B cell (primary cell): ENCODE data around the gene LRRC47. TPM values are rescaled to one million over a fixed set of nuclear protein-coding genes. Genes with fewer than 3 reads are reported as not detected.

Source experiments
- ATAC-seq: fragments of 200-7000 bp; cut with Tn5 transposase; one replicate; pipeline ENCODE4 v1.10.0; 2021; ENCODE audit warnings: low read depth, mild to moderate bottlenecking, moderate number of reproducible peaks, moderate library complexity
- CTCF ChIA-PET: fragments of 350-600 bp; sonication (Branson Sonifier 250); formaldehyde crosslinking; loops from one replicate; lab custom pipeline; 2021; ENCODE audit warnings: antibody characterized with exemption, inconsistent platforms; lab: Charles Lee
- POLR2A ChIA-PET: fragments of 350-600 bp; sonication (Branson Sonifier 250); formaldehyde crosslinking; loops from one replicate; lab custom pipeline; 2021; ENCODE audit warnings: antibody characterized with exemption; lab: Charles Lee
- DNase-seq: peaks from one replicate; pipeline ENCODE4 v3.0.0; 2013
- H2AFZ ChIP-seq: 2 replicates; pipeline ENCODE4 v1.6.1; 2012; ENCODE audit warnings: mild to moderate bottlenecking, low read depth, low read length; ENCODE audit not compliant: insufficient read depth, poor library complexity, severe bottlenecking
- H3K27ac ChIP-seq, 2 donors: 1 replicate in 1 of 2; 2 replicates in 1 of 2; pipeline ENCODE4 v1.5.1; 2012 to 2013; ENCODE audit warnings: low read length in 2 of 2, mild to moderate bottlenecking in 2 of 2, moderate library complexity in 1 of 2
- H3K27me3 ChIP-seq, 4 experiments: fragments of 200-600 bp in 1 of 4; sonication (generic) in 1 of 4; replicated peaks in 1 of 4; 1 replicate in 2 of 4; 2 replicates in 2 of 4; pipeline versions ENCODE4 v1.6.1 to v1.7.0; 2013 to 2016; ENCODE audit warnings: low read length in 3 of 4, mild to moderate bottlenecking in 2 of 4, mixed read lengths in 1 of 4, moderate library complexity in 1 of 4; ENCODE audit not compliant: insufficient read depth in 4 of 4, control insufficient read depth in 3 of 4; ENCODE audit errors: control extremely low read depth in 1 of 4
- H3K36me3 ChIP-seq, 2 experiments: replicated peaks in 1 of 2; 1 replicate in 1 of 2; 2 replicates in 1 of 2; pipeline versions ENCODE4 v1.6.1 to v1.7.1; 2013; ENCODE audit warnings: low read length in 1 of 2; ENCODE audit not compliant: insufficient read depth in 2 of 2, control insufficient read depth in 1 of 2; ENCODE audit errors: control extremely low read depth in 1 of 2, extremely low read depth in 1 of 2
- H3K4me1 ChIP-seq, 2 donors: fragments of 200-600 bp in 1 of 2; sonication (generic) in 1 of 2; 1 replicate in 1 of 2; 2 replicates in 1 of 2; pipeline versions ENCODE4 v1.5.1 to v1.6.1; 2013 to 2017; ENCODE audit warnings: low read length in 2 of 2; ENCODE audit not compliant: control insufficient read depth in 2 of 2, insufficient read depth in 2 of 2
- H3K4me2 ChIP-seq: replicated peaks from 2 replicates; pipeline ENCODE3; 2012; ENCODE audit warnings: mild to moderate bottlenecking, low read depth, low read length; ENCODE audit not compliant: poor library complexity, severe bottlenecking
- H3K4me3 ChIP-seq, 5 experiments: fragments of 200-600 bp in 1 of 5; sonication (generic) in 1 of 5; 1 replicate in 3 of 5; 2 replicates in 2 of 5; pipeline versions ENCODE4 v1.5.1 to v1.7.0; 2011 to 2016; ENCODE audit warnings: low read length in 4 of 5, mild to moderate bottlenecking in 4 of 5, low read depth in 2 of 5, control low read depth in 1 of 5, moderate library complexity in 1 of 5; ENCODE audit not compliant: insufficient read depth in 1 of 5; ENCODE audit errors: control extremely low read depth in 1 of 5, extremely low read depth in 1 of 5
- H3K79me2 ChIP-seq: fragments of 200-600 bp; sonication (generic); one replicate; pipeline ENCODE4 v1.6.0; 2016; ENCODE audit warnings: low read length; ENCODE audit not compliant: control insufficient read depth, insufficient read depth
- H3K9ac ChIP-seq: fragments of 200-600 bp; sonication (generic); 2 replicates; pipeline ENCODE4 v1.6.1; 2017; ENCODE audit warnings: mild to moderate bottlenecking, low read length, moderate library complexity
- H3K9me3 ChIP-seq, 3 donors: one replicate each; pipeline versions ENCODE4 v1.6.1 to v1.7.1; 2013; ENCODE audit warnings: low read length in 2 of 3; ENCODE audit not compliant: control insufficient read depth in 2 of 3, insufficient read depth in 1 of 3; ENCODE audit errors: control extremely low read depth in 1 of 3
- H4K20me1 ChIP-seq: 2 replicates; pipeline ENCODE4 v1.6.0; 2012; ENCODE audit warnings: mild to moderate bottlenecking, low read length; ENCODE audit not compliant: insufficient read depth, control insufficient read depth, poor library complexity, severe bottlenecking
- H3K27ac Mint-ChIP-seq: one replicate; pipeline ENCODE4 v1.8.0; 2021; ENCODE audit warnings: mixed read lengths
- H3K27me3 Mint-ChIP-seq: one replicate; pipeline ENCODE4 v1.8.0; 2021; ENCODE audit warnings: mixed read lengths
- H3K4me1 Mint-ChIP-seq: one replicate; pipeline ENCODE4 v1.8.0; 2021; ENCODE audit warnings: mixed read lengths
- H3K4me3 Mint-ChIP-seq: one replicate; pipeline ENCODE4 v1.8.0; 2021; ENCODE audit warnings: mixed read lengths
- H3K9me3 Mint-ChIP-seq: one replicate; pipeline ENCODE4 v1.8.0; 2022; ENCODE audit warnings: mixed read lengths; ENCODE audit not compliant: insufficient read depth
- EZH2 ChIP-seq: IDR thresholded peaks from 2 replicates; pipeline ENCODE4 v1.6.1; 2012; ENCODE audit warnings: borderline replicate concordance, low read depth, mild to moderate bottlenecking, moderate library complexity, low read length; ENCODE audit not compliant: insufficient read depth, poor library complexity, severe bottlenecking
- WGBS: methylation state at CpG from one replicate; pipeline ENCODE4 v1.1.5; 2013; ENCODE audit warnings: missing lambda C conversion rate; ENCODE audit not compliant: insufficient coverage; 5-methylcytosine and 5-hydroxymethylcytosine counted together
- intact Hi-C: fragments of 100-400 bp; cut with micrococcal nuclease; formaldehyde crosslinking; loops from one replicate; pipeline ENCODE4 v1.10.0; 2022
- polyA plus RNA-seq: library from polyadenylated mRNA; depleted of rRNA; stranded (reverse); fragments of >200 nt; gene quantifications from 2 replicates; pipeline ENCODE4 v1.2.3, GENCODE V29; 2012
- total RNA-seq, 2 donors: library from RNA; stranded (reverse); fragments of 120-200 nt in 1 of 2; gene quantifications; 1 replicate in 1 of 2; 2 replicates in 1 of 2; pipeline versions ENCODE4 v1.2.3 to v1.2.4, GENCODE V29; 2013 to 2022
- TF ChIP-seq, protein P1 (sequence below): fragments of 200-600 bp; IDR thresholded peaks from one replicate; pipeline ENCODE4 v1.8.0; 2022; ENCODE audit warnings: antibody characterized with exemption, mild to moderate bottlenecking

The LRRC47 gene
- total and polyA plus RNA-seq, 2 donors (not counting 1 experiment from before 2014, with no cell fraction given), result 16.7 to 48.2 TPM

- no peaks in the 10 kb centered on the region for H3K36me3 ChIP-seq
- no peak for TF ChIP-seq EZH2
- TF ChIP-seq, protein P1, sequence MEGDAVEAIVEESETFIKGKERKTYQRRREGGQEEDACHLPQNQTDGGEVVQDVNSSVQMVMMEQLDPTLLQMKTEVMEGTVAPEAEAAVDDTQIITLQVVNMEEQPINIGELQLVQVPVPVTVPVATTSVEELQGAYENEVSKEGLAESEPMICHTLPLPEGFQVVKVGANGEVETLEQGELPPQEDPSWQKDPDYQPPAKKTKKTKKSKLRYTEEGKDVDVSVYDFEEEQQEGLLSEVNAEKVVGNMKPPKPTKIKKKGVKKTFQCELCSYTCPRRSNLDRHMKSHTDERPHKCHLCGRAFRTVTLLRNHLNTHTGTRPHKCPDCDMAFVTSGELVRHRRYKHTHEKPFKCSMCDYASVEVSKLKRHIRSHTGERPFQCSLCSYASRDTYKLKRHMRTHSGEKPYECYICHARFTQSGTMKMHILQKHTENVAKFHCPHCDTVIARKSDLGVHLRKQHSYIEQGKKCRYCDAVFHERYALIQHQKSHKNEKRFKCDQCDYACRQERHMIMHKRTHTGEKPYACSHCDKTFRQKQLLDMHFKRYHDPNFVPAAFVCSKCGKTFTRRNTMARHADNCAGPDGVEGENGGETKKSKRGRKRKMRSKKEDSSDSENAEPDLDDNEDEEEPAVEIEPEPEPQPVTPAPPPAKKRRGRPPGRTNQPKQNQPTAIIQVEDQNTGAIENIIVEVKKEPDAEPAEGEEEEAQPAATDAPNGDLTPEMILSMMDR, result no peak
- POLR2A ChIA-PET, result interaction anchor here (0.6 kb wide), 1 partner anchor 1645 kb away, joined by 6 read pairs; no protein-coding TSS in a partner anchor
Observed at GRCh38 chr1:3761296-3762010, 34.8 kb downstream of the LRRC47 start.

GRCh38 chr1:3759796-3760195 lies 36.5 kb downstream of the LRRC47 start:
- WGBS, result 67% methylated on average over 4 of the region's 6 CpGs
- peaks cover 0 to 18% (median 0%) of the 10 kb centered on the region in 4 experiments for H3K27me3 ChIP-seq
- no peaks in the 10 kb centered on the region for H3K79me2 ChIP-seq

More at GRCh38 chr1:3761296-3762010, 34.8 kb downstream of the LRRC47 start:
- Mint-ChIP-seq H3K27ac (no peak overlapping the region), H3K9me3 (no peaks in the 10 kb centered on the region), H3K4me3 (no peak overlapping the region), H3K27me3 (peaks cover 46% of the 10 kb centered on the region), H3K4me1 (no peaks in the 10 kb centered on the region)
- CTCF ChIA-PET, result no interaction called here
- H3K27ac ChIP-seq, result no peak overlapping the region
- H3K4me1 ChIP-seq, result no peaks in the 10 kb centered on the region
- ATAC-seq (no peak), DNase-seq (no peak)
- no peak overlapping the region for H3K4me2 ChIP-seq
- H3K9me3 ChIP-seq, result peaks cover 0 to 12% (median 0%) of the 10 kb centered on the region in 3 donors
- WGBS, result 88% methylated on average over 16 of the region's 17 CpGs
- H4K20me1 ChIP-seq, result no peaks in the 10 kb centered on the region
- H3K27me3 ChIP-seq, result peaks cover 0 to 11% (median 0%) of the 10 kb centered on the region in 4 experiments
- H2AFZ ChIP-seq, result no peak overlapping the region
- no peak overlapping the region for H3K9ac ChIP-seq
- no peaks in the 10 kb centered on the region for H3K79me2 ChIP-seq
- intact Hi-C loops, result no loop called here
- no peak overlapping the region for H3K4me3 ChIP-seq

More at GRCh38 chr1:3759796-3760195, 36.5 kb downstream of the LRRC47 start:
- no peak overlapping the region for H3K4me3 ChIP-seq
- Mint-ChIP-seq H3K4me3 (no peak overlapping the region), H3K9me3 (no peaks in the 10 kb centered on the region), H3K4me1 (no peaks in the 10 kb centered on the region), H3K27ac (no peak overlapping the region), H3K27me3 (peaks cover 34% of the 10 kb centered on the region)
- no peak overlapping the region for H2AFZ ChIP-seq
- intact Hi-C loops, result no loop called here
- peaks cover 0 to 12% (median 0%) of the 10 kb centered on the region in 3 donors for H3K9me3 ChIP-seq
- no peak overlapping the region for H3K27ac ChIP-seq
- H4K20me1 ChIP-seq, result no peaks in the 10 kb centered on the region
- TF ChIP-seq, protein P1, result no peak
- TF ChIP-seq EZH2, result no peak
- H3K36me3 ChIP-seq, result no peaks in the 10 kb centered on the region
- ATAC-seq (no peak), DNase-seq (no peak)
- no peak overlapping the region for H3K9ac ChIP-seq
- ChIA-PET CTCF (no interaction called here), POLR2A (interaction anchor here (0.5 kb wide), 1 partner anchor 1975 kb away, joined by 7 read pairs; no protein-coding TSS in a partner anchor)
- no peak overlapping the region for H3K4me2 ChIP-seq
- no peaks in the 10 kb centered on the region for H3K4me1 ChIP-seq
